GM20431 (cell line): ENCODE data around the gene OPCML.

ENCODE experiments used
- in situ Hi-C: fragments of 300-500 bp; cut with MseI, MboI; formaldehyde crosslinking; loops from one replicate; pipeline ENCODE4 v1.15.0; 2020; ENCODE audit warnings: low sequenced_read_pairs; ENCODE audit not compliant: unreplicated experiment

Gene OPCML

DNA sequence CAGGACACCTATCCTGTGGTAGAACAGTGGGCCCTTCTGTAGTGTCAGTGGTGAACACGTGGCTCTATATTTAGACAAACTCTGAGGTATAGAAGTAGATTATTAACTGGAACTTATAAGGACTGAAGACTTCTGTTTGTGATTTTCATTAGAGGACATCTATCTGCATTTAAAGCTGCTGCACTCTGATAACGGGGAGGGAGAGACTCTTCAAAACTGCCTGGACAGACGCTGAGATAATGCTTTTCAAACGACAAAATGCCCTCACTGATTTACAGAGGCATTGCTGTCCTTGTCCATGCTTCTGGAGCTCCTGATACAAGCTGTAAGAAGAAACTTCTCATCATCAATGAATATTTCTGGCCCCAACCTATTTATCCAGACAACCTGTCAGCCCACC lies 425.2 kb downstream of the OPCML start:
- in situ Hi-C loops, result no loop called here

DNA sequence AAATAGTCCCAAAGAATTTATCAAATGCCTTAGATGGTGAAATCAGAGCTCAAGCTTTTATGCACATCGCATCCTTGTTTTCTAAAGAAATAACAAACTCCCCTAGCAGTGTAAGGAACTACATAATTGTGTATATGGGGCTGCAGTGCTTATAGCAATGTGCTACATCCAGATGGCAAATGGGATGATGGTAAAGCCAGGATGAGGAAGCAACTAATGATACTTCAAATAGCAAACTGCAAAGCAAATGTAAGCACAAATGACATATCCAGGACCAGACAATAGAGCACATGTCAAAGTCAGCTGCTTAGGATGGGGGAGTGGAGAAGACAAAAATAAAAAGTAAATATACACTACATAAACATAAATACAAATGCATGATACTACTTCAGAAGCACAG lies 425.9 kb downstream of the OPCML start:
- in situ Hi-C loops, result no loop called here

DNA sequence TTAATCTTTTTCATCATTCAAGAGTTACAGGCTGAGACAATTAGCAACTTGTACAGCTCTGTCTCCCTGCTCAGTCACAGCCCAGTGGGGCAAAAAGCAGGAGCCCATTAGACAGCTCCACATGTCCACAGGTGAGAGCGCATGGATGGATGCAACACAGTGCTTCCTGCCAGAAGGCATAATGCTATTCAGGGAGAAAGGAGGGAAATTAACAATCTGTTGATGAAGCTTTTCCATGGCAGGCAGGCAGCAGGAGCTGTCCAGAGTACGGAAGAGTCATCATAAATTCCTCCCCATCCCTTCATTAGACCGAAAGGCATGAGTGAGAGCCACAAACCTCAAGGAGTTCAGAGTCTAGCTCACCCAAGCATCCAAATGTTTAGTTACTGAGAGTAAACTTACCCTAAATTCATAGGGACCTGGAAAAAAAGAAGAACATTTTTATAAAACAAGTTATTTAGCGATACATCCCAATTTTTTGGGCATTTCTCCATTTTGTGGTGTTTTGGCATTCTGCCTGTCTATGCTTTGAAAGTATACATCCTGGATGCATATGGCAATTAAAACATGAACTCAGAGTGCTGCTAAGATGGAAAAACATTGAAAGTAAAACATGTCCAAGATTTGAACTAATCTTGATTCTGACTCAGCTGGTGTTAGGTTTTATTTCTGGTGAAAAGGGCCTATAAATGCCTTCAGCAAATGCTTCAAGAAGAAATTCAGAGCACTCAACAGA lies 428.1 kb downstream of the OPCML start:
- in situ Hi-C loops, result no loop called here

DNA sequence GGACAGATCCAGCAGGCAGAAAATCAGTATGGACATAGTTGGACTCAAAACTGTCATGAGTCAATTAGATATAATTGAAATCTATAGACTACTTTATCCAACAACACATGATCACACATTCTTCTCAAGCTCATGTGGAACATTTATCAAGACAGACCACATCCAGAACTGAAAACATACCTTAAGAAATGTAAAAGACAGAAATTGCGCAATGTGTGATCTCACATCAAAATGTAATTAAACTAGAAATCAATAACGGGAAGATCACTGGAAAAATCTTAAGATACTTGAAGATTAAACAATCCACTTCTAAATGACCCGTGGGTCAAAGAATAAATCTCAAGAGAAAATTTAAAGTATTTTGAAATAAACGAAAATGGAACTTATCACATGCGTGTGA lies 435.3 kb downstream of the OPCML start:
- in situ Hi-C loops, result no loop called here

DNA sequence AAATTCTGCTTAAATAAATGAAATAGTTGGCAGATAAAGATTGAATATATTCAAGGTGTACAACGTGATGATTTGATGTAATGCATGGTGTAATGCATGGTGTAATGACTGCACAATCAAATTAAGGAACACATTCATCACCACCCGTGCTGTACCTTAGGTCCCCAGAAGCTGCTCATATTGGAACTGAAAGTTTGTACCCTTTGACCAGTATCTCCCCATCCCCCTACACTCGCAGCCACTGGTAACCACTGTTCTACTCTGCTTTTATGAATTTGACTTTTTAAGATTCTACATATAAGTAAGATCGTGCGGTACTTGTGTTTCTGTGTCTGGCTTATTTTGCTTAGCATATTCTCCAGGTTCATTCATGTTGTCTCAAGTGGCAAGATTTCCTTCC lies 445.8 kb downstream of the OPCML start:
- in situ Hi-C loops, result no loop called here

DNA sequence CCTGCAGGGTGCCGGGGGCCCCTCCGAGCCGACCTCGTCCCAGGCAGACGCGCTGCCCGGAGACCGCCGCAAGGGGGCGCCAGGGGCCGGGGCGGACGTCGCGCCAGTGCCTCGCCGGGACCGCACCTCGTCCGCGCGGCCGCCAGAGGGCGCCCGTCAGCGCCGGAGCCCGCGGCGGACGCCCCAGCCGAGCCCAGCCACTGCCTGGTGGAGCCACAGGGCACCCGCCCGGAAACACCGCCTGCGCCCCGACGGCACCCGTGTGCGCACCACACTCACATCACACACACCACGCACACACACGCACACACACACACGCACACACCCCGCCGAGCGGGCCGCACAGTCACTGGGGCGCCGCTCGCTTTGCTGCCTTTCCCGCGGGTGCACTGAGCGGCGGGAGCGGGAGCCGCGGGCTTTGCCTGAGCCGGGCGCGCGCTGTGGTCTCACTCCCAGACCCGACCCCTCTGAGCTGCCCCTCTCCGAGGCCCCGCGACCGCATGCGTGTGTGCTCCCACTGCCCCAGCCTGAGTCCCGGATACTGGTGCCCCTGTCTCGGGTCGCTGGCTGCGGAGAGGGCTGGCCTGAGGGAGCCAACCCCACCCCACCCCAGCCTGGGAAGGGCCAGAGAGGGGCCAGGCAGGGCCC lies 449.3 kb downstream of the OPCML start:
- in situ Hi-C loops, result no loop called here

DNA sequence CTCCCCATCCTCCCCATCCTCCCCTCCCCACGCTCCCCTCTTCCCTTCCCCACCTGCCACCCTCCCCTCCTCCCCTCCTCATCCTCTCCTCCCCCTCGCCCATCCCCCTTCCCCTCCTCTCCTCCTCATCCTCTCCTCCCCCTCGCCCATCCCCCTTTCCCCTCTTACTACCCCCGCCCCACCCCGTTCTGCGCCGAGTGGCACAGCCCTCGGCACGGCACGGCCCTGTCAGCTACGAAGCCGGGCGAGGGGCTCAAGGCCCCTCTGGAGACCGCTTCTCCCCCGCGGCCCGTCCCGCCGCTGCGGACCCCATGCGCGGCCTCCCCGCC lies 449.9 kb downstream of the OPCML start:
- in situ Hi-C loops, result no loop called here

DNA sequence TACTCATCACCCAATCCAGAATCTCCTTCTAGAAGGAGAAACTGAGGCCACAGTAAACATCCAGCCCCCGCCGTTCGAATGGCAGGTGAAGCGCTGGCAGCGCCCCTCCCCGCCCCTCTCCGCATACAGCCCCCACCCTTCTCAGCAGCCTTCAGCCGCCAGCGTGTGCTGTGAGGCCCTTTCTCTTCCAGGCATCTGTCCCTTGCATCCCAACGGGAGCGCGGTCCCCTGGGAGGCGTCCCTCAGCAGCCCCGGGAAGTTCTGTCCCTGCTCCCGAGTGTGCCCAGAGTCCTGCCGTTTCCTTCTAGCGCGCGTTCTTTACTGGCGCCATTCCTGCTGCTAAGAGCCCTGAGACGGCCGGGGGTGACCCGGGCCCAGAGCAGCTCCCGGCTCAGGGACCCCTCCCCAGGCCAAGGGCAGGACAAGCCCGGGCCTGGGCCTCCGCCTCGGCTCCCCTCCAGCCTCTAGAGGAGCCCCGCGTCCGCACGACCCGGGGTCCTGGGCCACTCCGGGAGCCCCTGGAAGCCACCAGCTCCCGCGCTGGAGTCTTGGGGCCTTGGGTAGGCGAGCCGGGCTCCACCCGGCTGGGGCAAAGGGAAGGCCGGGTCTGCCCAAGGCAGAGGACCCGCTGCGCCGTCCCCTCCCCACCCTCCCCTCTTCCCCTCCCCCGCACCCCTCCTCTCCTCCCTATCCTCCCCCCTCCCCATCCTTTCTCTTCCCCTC lies 450.4 kb downstream of the OPCML start:
- in situ Hi-C loops, result no loop called here

DNA sequence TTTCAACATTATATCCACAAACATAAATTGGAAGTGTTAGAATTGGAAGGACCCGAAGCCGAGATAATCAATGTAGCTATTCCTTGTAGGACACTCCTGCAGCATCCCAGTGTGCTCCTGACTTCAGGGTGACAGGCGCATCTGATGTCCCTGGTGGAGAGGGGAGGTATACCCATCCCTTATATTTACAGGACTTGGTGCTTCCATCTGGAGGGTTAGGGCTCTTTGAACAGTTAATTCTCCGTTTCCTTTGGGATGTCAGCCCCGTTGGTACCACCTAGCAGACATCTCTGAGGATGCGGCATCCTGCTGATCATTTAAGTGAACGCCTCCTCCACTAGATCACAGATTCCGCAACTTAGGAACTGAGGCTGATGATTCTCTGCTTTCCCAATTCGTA lies 451.3 kb downstream of the OPCML start:
- in situ Hi-C loops, result no loop called here

DNA sequence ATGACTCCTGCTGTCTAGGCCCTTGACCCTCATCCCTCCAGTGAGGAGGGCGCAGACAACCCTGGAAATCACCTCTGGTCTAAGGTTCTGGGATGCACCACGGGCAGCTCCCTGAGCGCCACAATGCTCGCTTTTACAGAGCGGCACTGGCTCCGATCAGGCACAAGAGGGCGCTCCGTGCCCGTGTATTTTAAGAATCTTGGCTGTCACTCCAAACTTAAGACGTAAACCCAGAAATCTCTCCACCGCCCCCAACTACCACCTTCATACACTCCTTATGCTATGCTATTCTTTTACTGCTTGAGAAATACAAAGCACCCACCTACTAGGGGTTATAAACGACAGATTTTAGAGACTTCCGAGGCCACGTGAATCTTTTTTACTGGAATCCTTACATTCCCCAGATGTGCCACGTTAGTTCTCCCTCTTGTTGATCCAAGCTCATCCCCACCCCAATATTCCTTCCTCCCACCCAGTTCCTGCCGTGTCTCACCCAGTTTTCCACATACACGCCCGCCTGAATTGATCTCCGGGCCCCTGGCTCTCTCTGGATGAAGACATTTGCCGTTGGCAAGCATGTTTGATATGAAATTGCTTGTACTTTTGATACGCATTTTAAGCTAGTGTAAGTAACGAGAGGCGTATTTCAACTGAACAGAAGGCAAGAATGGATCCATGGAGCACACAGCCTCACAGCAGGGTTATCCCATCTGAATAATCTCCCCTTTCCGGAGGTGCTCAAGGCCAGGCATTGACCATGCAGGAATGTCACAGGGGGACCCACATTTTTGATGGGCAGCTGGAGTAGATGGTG lies 453.5 kb downstream of the OPCML start:
- in situ Hi-C loops, result no loop called here

DNA sequence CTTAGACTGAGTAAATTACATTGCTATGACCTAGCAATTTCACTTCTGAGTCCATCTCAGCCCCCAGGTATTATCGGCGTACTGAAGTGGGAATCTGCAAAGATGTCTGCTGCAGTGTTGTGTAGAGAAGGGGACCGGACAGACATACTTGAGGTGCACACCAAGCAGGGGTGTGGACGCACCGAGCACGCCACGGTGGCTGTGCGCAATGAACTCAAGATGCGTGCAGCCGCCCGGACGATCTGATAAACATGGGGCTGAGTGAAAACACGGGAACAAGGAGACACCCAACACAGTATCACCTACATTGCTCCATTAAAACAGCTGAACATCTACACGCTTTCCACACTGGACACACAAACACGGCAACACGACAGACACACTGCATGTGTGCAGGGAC lies 454.3 kb downstream of the OPCML start:
- in situ Hi-C loops, result no loop called here

DNA sequence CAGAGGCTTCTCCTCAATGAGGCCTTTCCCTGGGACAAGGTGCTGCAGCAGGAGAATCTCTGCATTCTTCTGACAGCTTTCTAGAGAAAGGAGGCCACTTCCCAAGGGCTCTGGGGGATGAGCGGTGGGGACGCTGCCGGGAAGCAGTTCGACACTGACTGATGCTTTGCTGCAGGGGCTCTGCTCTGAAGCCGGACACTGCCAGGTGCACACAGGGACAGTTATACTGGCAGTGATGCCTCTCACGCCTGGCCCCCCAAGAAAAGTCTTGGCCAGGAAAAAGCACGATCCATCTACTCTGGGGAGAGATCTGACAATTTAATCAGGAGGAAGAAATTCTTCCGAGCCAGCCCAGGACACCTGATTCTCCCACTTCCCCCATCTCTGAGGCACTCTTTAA lies 456.9 kb downstream of the OPCML start:
- in situ Hi-C loops, result no loop called here

DNA sequence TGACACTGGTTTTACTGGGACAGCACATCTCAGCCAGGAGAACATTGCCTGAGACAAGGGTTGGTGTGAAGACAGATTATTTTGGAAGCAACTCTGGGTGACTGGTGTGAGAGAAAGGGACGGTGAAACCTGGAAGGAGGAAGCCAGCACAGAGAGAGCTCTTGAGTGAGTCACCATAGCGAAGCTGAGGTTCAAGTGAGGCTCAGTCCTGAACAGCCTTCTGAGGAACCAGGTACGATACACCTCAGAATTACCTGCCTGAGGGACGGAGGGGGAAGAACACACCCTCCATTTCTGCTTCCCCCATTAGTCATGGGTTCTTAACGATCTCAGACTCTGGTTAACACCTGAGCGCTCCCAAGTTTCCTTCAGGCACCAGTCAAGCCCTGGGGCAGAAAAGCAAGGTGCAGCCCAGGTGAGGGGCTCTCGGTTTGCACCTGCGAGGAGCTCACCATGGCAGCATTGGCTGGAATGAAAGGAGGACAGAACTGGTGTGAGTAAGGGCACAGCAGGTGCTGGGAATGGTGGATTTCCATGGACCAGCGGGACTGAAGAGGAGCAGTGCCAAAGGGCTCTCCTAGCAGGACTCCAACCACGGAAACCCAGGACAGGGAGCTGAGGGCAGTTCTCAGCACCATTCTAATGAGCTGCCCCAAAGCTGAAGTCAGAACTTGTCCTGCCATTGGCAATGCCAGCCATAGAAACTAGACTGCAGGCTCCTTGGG lies 459.3 kb downstream of the OPCML start:
- in situ Hi-C loops, result no loop called here

DNA sequence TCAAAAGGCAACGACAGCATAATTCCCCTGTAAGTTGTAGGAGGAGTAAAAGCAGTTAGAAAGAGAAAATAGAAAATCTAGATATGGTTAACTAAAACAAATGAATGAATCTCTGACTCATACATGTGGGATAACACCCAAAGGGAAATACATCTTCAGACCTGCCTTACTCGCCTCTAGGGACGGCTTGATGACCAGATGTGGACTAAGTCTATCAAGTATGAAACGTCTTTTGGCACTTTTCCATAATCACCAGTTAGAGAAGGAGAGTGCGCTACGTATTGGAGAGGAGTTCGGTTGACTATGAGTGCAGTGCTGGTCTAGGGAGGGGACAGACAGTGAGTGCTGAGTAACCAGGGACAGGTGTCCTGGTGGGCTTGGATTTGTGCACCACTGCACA lies 459.9 kb downstream of the OPCML start:
- in situ Hi-C loops, result no loop called here

DNA sequence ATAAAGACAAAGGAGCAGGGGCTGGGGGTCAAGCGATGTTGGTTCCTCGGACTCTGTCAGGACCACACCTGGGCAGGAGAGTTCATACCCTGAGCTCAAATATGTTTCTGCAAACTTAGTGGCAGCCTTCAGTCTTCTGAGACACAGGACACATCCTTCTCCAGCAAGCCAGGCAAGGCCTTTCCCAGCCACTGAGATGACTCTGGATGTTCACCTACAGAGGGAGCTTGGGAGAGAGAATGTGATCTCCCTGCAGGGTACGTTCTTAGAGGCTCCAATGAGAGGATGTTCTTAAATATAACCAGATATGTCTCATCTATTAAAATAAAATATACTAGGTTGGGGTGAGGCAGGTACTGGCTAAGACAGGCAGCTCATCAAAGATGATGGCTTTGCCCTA lies 461.5 kb downstream of the OPCML start:
- in situ Hi-C loops, result no loop called here

DNA sequence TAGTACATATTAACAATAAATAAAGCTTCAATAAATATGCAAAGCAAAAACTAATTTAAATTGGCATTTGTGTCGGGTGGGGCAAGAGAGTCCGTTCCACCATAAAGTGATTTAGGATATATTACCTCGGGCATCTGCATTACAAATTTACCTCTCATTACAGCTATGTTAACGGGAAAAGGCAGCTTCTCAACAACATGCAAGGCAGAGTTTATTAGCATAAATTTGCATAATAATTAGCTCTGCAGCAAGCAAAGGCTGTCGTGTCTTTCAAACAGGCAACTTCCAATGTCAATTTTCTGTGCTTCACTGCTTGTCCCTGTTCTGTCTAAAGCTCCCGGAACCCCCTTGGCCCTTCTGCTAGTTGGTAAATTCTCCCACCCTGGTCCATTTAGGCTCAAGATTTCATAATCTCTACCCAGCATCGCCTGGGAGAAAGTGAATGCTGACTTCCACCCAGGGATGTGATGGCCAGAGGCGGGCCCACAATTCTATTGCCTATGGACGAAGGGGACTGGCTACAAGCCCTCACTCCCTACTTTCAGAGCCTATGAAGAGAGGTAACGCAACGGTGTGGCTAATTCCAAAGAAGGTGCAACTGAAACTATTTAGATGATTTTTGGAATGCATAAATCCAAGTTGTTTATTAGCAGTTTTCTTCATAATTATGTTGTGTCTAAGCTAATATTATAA lies 462.1 kb downstream of the OPCML start:
- in situ Hi-C loops, result no loop called here

DNA sequence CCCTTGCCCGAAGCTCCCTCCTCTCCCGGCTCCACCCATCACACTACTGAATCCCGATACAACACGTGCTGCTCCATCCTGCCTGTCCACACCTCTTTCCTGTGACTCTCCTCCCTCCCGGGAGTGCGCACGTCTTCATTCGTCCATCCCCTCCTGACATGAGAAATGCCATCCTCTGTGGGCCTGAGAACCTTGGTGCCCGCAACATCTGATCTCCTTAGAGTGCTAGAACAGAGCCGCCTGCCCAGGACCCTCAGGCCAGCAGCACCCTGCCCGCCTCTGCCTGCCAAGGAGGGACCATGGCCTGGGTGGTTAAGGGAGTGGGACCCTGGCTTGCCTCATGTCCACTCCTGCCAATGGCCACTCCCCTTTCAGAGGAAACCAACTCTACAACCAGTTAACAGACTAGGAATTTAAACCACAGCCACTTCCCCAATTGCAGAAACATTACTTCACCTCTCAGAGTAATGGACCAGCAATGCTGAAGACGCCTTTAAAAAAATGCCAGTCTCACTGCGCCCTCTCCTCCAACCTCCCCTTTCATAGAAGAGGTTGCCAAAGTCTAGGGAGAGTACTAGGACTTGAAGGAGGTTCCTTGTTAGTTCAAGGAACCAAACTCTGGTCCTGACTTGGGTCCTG lies 466.3 kb downstream of the OPCML start:
- in situ Hi-C loops, result no loop called here

DNA sequence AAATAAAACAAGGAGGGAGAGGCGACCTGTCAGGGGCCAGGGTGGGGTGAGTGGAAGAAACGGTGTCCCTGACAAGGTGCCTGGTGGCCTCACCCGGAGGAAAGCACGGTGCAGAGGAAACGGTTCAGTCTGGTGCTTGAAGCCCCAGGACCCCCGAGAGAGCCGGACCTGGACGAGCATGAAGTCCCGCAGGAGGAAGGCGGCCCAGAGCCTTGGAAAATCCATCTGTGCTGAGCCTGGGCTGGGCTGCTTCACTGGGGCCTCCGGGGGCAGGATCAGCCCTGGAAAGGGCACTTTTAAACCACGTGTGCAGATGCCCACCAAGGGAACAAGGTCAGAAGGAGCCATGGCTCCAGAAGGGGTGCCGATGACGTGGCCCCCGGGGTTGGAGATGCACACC lies 467.3 kb downstream of the OPCML start:
- in situ Hi-C loops, result no loop called here
